BJ (cell line): ENCODE measurements around the gene NANOS1. TPM values are rescaled to one million over a fixed set of nuclear protein-coding genes. Genes with fewer than 3 reads are reported as not detected.

Experiments
- CTCF ChIA-PET: fragments of 350-600 bp; formaldehyde crosslinking; extraction: SDS; loops from one replicate; lab custom pipeline; 2021; ENCODE audit warnings: antibody characterized with exemption, inconsistent platforms; lab: Yijun Ruan, JAX
- POLR2A ChIA-PET: fragments of 300-600 bp; sonication (Branson Sonifier 250); formaldehyde crosslinking; extraction: SDS; loops from one replicate; lab custom pipeline; 2021; ENCODE audit warnings: antibody characterized with exemption; lab: Charles Lee
- DNase-seq: peaks from one replicate; pipeline ENCODE4 v3.0.0-alpha.2; 2011; ENCODE audit warnings: low read depth
- H3K27me3 ChIP-seq: 2 replicates; pipeline ENCODE4 v1.6.0; 2011; ENCODE audit warnings: low read length; ENCODE audit not compliant: control insufficient read depth, insufficient read depth
- H3K36me3 ChIP-seq: 2 replicates; pipeline ENCODE4 v1.5.1; 2011; ENCODE audit warnings: low read length; ENCODE audit not compliant: control insufficient read depth, insufficient read depth
- H3K4me3 ChIP-seq: 2 replicates; pipeline ENCODE4 v1.5.1; 2011; ENCODE audit warnings: low read depth, mild to moderate bottlenecking, control low read depth, low read length
- CTCF ChIP-seq: IDR thresholded peaks from 2 replicates; pipeline ENCODE4 v1.5.1; 2011; ENCODE audit warnings: low read depth, mild to moderate bottlenecking, control low read depth, inconsistent platforms, low read length, moderate library complexity; ENCODE audit not compliant: insufficient read depth
- polyA plus RNA-seq: library from polyadenylated mRNA; depleted of rRNA; stranded (reverse); fragments of >200 nt; gene quantifications from 2 replicates; pipeline ENCODE4 v1.2.3, GENCODE V29; 2011

Gene NANOS1
- polyA plus RNA-seq, 1 experiment: 0.39 TPM

- H3K27me3 ChIP-seq: peaks cover 15% of the 10 kb centered on the region
- POLR2A ChIA-PET: no interaction called here
- CTCF ChIA-PET: interaction anchor here (0.5 to 0.9 kb wide), 2 partner anchors 22 to 148 kb away, joined by 3 read pairs; no protein-coding TSS in a partner anchor
- TF ChIP-seq CTCF: no peak
- no peaks in the 10 kb centered on the region for H3K36me3 ChIP-seq
- H3K4me3 ChIP-seq: no peak overlapping the region
- DNase-seq: no peak
Observed at GRCh38 chr10:118998183-118998582, 31.3 kb upstream of the NANOS1 start.

- no peak for DNase-seq
- ChIA-PET CTCF (no interaction called here), POLR2A (no interaction called here)
- no peak for TF ChIP-seq CTCF
- Histone ChIP-seq H3K36me3 (no peaks in the 10 kb centered on the region), H3K4me3 (no peak overlapping the region), H3K27me3 (peaks cover 16% of the 10 kb centered on the region)
Observed at GRCh38 chr10:119001717-119002500, 27.6 kb upstream of the NANOS1 start.

GRCh38 chr10:119003572-119004289 is 25.8 kb upstream of the NANOS1 start:
- POLR2A ChIA-PET: no interaction called here
- no peak for DNase-seq
- peaks cover 16% of the 10 kb centered on the region for H3K27me3 ChIP-seq
- TF ChIP-seq CTCF: no peak
- no peaks in the 10 kb centered on the region for H3K36me3 ChIP-seq
- no peak overlapping the region for H3K4me3 ChIP-seq
- CTCF ChIA-PET: interaction anchor here (0.8 kb wide), 1 partner anchor 8 kb away, joined by 3 read pairs; no protein-coding TSS in a partner anchor

GRCh38 chr10:119005362-119006043 is 24.0 kb upstream of the NANOS1 start:
- H3K4me3 ChIP-seq: no peak overlapping the region
- peaks cover 17% of the 10 kb centered on the region for H3K27me3 ChIP-seq
- no peaks in the 10 kb centered on the region for H3K36me3 ChIP-seq
- ChIA-PET POLR2A (no interaction called here), CTCF (no interaction called here)
- TF ChIP-seq CTCF: no peak
- no peak for DNase-seq
